Head of caudate nucleus (tissue), 42 donors: ENCODE results near the gene EXOC8.
A peak's percentile ranks its signal among the peaks of the same experiment; 100 is the strongest.
"Not testable (repeated sequence)": the region's sequence is repeated elsewhere in the genome, so short reads cannot be mapped to it uniquely, and the experiment has no call there.

Experiments
- DNase-seq, 42 donors: peaks; one replicate each; pipeline versions ENCODE4 v3.0.0 to v3.0.0-alpha.2; 2020 to 2021; ENCODE audit warnings: mixed read lengths in 7 of 42
- intact Hi-C: fragments of 100-400 bp; cut with DNase I; formaldehyde crosslinking; loops from one replicate; pipeline ENCODE4 v1.15.0; 2022

Gene EXOC8

DNA sequence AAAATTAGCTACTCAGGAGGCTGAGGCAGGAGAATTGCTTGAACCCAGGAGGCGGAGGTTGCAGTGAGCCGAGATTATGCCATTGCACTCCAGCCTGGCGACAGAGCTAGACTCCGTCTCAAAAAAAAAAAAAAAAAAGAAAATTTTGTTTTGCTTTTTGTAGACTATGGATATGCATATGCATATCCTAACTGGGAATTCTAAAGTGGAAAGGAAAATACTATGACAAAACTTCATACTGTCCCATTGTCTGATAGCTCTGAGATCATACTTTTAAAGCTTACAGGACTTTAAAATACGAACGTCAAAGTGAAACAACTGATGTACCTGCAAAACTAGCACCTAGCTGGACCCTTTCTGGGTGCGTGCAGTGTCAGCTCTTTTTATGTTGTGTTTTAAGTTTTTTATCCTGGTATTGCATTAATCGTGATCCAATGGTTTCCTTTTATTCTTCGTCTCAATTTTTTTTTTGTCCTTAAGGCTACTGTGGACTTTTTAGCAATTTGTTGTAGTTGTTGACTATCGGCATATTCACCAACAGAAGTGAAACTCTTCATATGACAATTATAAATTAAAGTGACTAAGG is 19.6 kb upstream of the EXOC8 start:
- no peak for DNase-seq
- intact Hi-C loops = loop anchor here (5.0 kb wide), 1 partner anchor 235 kb away; no protein-coding TSS in a partner anchor

DNA sequence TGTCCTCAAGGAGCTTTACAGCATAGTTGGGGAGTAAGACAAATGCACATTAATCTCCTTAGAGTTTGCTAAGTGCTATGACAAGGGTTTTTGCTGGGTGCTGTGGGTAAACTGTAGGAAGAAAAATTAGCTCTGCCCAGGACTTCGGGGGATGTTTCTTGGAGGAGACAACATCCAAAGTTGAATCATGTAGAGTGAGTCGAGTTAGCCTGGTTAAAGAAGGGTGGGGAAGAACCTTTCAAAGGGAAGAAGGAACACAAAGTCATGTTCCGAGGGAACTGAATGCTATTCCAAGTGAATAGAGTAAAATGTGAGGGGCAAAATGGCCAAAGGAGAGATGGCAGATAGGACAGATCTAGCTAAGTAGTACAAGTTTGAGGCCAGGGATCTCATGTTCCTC is 17.5 kb upstream of the EXOC8 start:
- intact Hi-C loops = loop anchor here (5.0 kb wide), 1 partner anchor 237 kb away; no protein-coding TSS in a partner anchor

DNA sequence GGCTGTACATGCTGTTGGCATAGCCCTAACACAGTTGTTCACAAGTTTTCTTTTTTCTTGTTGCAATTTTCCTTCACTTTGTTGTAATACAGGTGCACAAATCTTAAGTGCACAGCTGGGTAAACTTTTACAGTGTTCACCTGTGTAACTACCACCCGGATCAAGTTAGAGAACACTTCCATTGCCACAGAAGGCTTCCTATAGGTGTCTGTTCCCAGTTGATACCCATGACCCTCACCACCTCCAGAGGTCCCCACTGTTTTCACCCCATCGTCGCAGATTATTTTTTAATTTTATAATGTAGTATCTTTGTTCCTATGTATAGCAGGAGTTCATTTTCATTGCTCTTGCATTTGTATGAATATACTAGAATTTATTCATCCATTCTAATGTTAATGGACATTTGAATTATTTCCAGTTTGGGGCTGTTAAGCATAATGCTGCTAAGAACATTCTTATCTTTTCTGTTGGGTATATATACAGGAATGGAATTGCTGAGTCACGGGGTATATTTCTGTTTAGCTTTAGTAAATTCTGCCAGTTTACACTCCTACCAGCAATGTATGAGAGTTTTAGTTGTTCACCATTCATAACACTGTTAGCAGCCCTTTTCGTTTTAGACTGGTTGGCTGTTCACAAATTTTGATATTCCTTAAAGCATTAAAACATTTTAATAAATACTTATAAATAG is 16.8 kb upstream of the EXOC8 start:
- intact Hi-C loops = loop anchor here (5.0 kb wide), 1 partner anchor 238 kb away; no protein-coding TSS in a partner anchor
- no peak for DNase-seq

More for the DNA sequence above, 17.5 kb upstream of the EXOC8 start:
- no peak for DNase-seq

DNA sequence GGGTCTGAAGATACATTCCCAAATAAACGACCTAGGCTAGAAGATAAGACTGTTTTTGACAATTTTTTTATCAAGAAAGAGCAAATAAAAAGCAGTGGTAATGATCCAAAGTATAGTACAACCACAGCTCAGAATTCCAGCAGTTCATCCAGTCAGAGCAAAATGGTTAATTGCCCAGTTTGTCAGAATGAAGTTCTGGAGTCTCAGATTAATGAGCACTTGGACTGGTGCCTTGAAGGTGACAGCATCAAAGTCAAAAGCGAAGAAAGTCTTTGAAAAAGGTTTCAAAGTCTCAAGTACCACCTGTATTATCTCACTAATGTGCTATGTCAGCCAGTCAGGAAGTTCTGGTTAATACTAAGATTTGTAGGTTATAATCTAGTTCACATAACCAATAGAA is 15.4 kb upstream of the EXOC8 start:
- DNase-seq = no peak

DNA sequence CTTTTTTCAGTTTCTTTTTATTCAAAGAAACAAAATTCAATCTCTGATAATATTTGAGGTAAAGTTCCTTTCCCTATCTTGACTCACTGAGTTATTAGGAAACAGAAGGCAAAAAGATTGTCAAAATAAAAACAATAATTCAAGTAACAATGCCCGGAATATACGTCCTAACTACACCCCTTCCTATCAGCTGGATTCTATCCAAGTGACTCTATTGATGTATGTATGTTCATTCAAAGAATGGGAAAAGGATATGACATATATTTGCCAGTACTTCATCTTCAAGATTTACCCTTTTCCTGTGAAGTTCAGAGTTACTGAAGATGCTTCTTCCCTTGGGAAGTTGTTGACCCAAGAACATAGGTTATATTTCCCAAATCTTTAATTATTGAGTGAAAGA is 14.2 kb upstream of the EXOC8 start:
- intact Hi-C loops = no loop called here
- DNase-seq = no peak

More for the DNA sequence above, 15.4 kb upstream of the EXOC8 start:
- intact Hi-C loops = no loop called here

DNA sequence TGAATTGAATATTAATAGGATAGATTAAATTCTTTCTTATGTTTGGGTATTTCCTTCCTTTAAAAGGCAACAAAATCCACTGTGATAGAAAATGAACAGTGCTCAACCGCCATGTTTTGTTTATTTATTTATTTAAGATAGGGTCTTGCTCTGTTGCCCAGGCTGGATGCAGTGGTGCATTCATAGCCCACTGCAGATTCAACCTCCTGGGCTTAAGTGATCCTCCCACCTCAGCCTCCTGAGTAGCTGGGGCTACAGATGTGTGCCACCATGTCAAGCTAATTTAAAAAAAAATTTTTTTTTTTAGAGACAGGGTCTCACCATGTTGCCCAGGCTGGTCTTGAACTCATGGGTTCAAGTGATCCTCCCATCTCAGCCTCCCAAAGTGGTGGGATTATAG is 11.2 kb upstream of the EXOC8 start:
- DNase-seq, intact Hi-C loops: not testable (repeated sequence)

DNA sequence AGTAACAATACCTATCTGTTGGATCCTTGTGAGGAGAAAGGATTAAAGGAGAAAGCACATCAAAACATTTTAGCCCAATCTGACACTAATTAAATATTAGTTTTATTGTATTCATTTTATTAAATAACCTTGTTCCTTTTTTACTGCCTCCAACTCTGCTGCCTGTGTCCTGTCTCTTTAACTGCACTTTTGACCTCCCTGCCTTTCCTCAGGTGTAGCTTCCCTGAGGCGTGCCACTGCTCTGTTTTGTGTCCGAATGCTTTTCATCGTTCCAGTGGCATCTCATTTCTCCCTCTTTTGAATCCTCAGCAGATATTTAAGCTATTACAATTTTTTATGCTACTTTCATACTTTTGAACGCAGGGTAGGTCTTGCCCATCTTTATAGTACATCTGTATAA is 10.8 kb upstream of the EXOC8 start:
- no peak for DNase-seq
- intact Hi-C loops = no loop called here

DNA sequence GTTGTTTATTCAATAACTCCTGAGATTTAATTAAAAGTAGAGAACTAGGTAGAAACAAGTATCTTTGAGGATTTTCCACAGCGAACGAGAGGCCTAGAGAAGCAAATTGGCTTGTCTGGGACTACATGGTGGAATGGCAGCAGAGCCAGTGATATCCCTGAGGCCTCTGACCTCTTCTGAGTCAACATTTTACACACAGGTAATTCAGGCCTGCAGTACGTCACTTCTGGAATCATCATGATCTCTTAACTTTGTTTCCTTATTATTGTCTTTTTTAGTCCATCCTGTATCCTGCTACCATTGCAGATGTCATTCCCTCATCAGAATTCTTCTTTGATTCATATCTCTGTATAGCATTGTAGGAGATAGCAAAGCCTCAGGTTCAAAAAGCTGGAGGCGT is 10.3 kb upstream of the EXOC8 start:
- no peak for DNase-seq

DNA sequence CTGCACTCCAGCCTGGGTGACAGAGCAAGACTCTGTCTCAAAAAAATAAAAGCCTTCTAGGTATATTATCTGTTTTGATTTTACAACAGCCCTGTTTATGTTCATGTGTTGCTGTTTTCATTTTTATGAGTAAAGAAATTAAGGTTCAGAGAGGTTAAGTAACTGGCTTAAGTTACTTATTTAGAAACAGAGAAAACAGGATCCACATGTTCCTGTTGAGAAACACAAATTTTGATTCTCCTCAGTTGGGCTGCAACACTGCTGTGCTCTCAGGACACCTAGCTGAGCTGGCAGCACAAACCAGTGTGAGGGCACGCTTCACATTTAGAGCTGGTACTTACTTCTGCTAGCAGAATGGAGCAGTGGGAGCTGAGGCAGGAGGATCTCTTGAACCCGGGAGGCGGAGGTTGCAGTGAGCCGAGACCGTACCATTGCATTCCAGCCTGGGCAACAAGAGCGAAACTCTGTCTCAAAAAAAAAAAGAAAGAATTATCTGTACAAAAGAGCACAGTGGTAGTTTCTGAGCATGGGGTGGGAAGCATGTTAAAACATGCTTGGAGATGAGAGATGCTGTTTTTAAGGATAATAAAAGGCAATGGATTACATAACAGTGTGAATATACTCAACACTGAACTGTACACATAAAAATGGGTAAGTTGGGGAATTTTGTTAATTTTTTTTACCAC is 2.8 kb upstream of the EXOC8 start:
- no peak for DNase-seq
- intact Hi-C loops = no loop called here

More for the DNA sequence above, 10.3 kb upstream of the EXOC8 start:
- intact Hi-C loops = no loop called here

DNA sequence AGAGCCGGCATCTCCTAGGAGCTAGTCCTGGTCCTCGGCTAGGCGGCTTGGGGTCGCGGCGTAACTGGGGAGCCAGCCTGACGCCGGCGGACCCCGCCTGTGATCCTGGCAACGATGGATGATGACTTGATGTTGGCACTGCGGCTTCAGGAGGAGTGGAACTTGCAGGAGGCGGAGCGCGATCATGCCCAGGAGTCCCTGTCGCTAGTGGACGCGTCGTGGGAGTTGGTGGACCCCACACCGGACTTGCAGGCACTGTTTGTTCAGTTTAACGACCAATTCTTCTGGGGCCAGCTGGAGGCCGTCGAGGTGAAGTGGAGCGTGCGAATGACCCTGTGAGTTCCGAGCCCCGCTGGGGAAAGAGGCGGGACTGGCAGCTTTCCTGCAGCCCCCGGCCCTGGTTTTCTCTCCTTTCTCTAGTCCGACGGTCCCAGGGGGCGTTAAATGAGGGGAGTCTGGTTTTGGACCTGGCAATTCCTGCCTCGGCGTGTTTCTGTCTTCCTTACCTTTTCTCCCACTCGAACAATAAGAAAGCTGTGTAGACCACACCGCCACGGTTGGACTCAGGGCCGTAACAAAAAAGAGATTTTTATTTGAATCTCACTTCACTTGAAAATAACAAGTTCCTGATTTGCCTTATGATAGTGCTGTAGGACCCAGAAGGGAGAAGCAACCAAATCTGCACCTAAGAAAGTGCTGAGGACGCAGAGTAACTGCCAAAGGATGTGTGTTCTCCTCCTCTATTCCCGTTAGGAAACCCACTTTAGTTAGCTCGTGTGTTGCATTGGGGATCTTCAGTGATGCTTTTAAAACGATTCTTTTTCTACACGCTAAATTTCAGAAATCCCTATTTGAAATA is 847 bp upstream of the EXOC8 start, which contains the start of gene SPRTN:
TSS of gene SPRTN (plus strand) at position 24 of the 859 bp plus-strand sequence. CDS start at position 115, 91 bp downstream.
- peak in 2 of 42 donors; percentile 38 for DNase-seq
- intact Hi-C loops = loop anchor here (5.0 to 10.0 kb wide), 3 partner anchors 84 to 189 kb away; partner anchors contain the start of genes EGLN1 and TSNAX

DNA sequence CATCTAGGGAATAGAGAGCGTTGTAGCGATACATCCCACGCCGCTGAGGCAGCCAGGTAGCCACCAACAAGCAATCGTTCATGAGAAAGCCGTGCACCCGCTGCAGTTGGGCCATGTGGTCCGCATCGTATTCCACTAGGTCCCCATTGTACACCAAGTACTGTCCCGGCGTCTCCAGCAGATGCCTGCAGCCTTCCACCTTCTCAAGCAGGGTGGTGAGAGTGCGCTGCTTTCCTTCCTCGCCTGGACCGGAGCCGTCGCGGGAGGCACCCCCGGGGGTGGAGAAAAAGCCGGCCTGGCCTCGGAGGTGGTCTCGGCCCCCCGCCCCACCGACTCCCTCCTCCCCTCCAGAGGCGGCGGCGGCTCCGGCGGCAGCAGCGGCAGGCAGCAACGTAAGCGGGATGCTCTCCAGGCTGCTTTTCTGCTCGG is 595 bp downstream of the EXOC8 start:
- intact Hi-C loops = loop anchor here (5.0 to 10.0 kb wide), 3 partner anchors 85 to 190 kb away; partner anchors contain the start of genes EGLN1 and TSNAX
- peak in 12 of 42 donors; percentile 7 to 57 (median 14) for DNase-seq

DNA sequence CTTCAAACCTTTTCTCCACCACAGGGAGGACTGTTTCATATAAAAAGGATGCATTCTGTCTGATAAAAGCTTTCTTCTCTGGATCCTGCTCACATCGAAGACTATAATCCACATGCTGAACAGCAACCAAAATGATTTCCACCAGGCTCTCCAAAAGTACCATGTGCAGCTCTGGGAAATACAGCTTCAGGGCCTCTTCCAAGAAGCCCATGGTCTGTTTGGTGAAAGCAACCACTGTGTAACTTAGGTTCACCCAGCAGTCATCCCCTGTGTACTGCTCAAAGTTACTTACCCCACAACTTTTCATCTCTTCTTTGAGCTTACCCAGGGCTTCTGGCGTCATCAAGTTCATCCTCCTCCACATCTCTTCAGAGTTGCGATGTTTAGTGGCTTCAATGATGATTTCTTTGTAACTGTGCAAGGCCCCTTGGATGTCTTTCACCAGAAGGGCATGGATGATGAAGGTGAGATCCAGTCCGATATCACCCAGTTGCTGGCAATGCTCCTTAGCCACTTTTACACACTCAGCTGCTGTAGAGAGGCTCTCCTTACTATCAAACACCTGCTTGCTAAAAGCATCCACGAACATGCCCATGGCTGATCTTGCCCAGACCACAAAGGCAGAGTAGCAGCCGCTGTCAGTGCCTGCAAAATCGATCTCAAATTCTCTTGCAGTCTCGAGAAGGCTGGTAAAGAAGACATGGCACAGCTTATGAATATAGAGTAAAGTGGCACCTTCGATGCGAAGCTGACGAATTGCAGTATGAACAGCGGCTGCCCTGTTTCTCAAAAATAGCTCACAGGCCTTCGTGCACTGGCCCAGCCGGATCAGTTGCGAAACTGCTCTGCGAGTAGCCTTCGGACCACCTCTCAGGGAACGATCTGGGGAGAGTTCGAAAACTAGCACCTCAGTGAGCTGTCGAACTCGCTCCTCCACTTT is 1.7 kb downstream of the EXOC8 start:
- intact Hi-C loops = loop anchor here (5.0 to 10.0 kb wide), 3 partner anchors 86 to 191 kb away; partner anchors contain the start of genes EGLN1 and TSNAX
- no peak for DNase-seq

DNA sequence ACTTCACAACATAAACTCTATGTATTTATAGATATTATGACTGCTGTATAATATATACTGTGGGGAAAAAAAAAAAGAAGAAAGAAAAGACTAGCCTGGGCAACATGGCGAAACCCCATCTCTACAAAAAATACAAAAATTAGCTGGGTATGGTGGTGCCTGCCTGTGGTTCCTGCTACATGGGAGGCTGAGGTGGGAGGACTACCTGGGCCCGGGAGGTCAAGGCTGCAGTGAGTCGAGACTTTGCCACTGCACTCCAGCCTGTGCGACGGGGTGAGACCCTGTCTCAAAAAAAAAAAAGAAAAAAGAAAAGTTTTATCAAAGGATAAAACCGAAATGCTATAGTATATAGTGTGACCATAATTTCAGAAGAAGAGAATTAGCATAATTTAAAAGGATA is 2.7 kb downstream of the EXOC8 start:
- DNase-seq = no peak
- intact Hi-C loops = loop anchor here (5.0 to 10.0 kb wide), 3 partner anchors 87 to 192 kb away; partner anchors contain the start of genes EGLN1 and TSNAX

DNA sequence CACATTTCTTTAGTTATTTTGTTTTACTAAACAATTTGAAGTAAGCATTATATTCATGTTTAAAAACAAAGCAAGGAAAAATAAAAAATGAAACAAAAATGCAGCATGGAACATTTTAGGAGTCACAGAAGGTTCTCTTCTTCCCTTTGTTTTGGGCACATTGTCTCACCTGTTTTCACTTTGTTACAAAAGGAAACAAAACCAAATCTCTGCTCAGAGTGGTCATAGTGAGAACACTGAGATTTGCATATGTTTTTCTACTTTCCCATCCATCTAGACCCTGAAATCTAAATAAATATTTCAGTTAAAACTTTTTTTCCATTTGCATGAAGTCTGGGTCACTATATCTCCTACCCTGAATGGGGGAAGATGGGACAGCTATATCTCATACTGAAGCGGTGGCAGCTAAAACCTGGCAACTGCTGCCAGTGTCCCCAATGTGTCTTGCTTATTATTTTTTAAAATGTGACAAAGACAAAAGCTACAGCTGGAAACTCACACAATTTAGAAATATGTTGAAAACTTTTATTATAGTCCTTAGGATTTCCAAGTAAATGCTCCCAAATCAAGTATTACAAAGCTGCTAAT is 3.5 kb downstream of the EXOC8 start:
- intact Hi-C loops = loop anchor here (10.0 kb wide), 1 partner anchor 99 kb away; no protein-coding TSS in a partner anchor
- no peak for DNase-seq

DNA sequence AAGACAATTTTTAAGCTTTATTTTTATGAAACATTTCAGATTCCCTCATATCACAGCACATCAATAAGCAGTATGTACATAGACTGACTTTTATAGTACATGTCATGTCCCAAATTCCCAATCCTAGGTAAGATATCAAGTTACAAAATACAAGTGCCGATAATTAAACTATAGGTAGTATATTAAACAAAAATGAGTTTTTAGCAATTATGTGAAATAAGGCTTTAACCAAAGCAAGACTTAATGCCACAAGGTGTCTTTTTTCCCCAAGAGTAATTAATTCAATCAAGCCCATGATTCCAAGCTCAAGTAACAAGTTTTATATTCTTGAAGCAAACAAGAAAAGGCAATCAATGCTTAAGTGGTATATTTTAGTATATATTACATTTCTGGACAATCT is 4.9 kb downstream of the EXOC8 start:
- intact Hi-C loops = loop anchor here (10.0 kb wide), 1 partner anchor 98 kb away; no protein-coding TSS in a partner anchor
- no peak for DNase-seq

DNA sequence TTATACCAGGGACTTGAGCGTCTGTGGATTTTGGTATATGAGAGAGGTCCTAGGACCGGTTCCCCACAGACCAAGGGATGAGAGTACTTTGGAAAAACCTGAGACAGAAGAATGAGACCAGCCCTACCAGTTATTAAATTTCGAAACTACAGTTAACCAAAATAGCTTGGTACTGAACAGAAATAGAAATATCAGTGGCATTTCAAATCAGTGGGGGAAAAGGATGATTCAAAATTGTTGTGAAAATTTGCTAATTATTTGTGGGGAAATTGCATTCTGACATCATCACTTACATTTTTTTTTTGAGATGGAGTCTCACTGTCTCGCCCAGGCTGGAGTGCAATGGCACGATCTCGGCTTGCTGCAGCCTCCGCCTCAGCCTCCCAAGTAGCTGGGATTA is 8.2 kb downstream of the EXOC8 start:
- DNase-seq = no peak
- intact Hi-C loops = no loop called here

DNA sequence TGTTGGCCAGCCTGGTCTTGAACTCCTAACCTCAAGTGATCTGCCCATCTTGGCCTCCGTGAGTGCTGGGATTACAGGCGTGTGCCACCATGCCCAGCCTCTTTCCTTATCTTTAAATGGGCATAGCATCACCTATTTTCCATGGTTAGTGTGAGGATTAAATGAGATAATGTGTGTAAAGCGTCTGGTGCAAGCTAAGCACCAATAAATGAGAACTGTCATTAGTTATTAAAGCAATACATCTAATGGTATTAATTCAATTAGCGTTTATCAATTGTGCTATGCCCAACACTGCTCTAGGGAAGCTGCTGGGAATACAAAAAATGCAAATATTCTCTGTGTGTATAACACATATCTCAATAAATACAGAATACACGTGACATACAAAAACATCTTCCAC is 10.0 kb downstream of the EXOC8 start:
- DNase-seq = no peak
- intact Hi-C loops = no loop called here
